ENCODE results near the gene GOLGA5.

Gene GOLGA5

GRCh38 chr14:92880851-92881250 lies 86.7 kb downstream of the GOLGA5 start:
- no peak for DNase-seq

- DNase-seq = no peak
These were observed 89.0 kb downstream of the GOLGA5 start for GRCh38 chr14:92883066-92883465.

GRCh38 chr14:92884410-92884809 lies 90.3 kb downstream of the GOLGA5 start:
- no peak for DNase-seq

- DNase-seq = no peak
These were observed 91.4 kb downstream of the GOLGA5 start for GRCh38 chr14:92885279-92886061.

- no peak for DNase-seq
These were observed 92.2 kb downstream of the GOLGA5 start for GRCh38 chr14:92886337-92886736.

DNA sequence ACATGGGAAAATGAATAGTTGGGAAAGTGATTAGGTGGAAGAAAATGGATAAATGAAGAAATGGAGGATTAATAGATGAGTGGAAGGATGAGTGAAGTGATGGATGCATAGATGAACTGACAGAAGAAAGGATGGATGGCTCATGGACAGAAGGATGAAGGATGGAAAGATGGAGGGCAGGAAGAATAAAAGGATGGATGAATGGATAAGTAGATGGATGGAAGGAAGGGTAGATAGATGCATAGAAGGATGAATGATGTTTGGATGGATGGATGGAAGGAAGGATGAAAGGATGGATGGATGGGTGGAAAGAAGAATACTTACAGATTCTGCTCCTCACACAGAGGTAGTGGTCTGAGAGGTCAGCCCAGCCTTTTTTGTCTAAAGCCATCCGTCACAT lies 93.1 kb downstream of the GOLGA5 start:
- no peak for DNase-seq

- DNase-seq = no peak
These were observed 94.8 kb downstream of the GOLGA5 start for GRCh38 chr14:92888896-92889295.

Data from NCI-H226 (cell line).